ENCODE measurements around the gene RFTN2.
"Not testable (repeated sequence)": the region's sequence is repeated elsewhere in the genome, so short reads cannot be mapped to it uniquely, and the experiment has no call there.

DNA sequence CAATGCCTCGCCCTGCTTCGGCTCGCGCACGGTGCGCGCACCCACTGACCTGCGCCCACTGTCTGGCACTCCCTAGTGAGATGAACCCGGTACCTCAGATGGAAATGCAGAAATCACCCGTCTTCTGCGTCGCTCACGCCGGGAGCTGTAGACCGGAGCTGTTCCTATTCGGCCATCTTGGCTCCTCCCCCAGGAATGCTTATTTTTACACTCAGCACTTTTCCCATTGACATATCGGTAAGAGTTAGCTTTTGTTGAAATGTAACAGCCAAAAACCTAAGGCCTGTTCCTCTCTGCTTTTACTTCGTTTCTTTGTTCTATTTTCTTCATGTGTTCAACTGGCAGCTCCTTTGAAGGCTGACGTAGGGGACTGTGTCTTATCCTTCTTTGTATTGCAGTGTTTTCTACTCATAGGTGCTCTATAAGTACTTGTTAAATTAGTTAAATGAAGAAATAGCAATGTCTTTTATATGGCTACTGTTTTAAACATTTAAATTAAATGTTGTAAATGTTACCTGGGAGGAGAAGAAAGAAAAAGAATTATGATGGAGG, 34.7 kb downstream of the RFTN2 start:
- TF ChIP-seq YY1 (IDR thresholded peaks at IDR 0.05; ENCODE audit: insufficient read depth, insufficient read length); ZNF274 (IDR thresholded peaks at IDR 0.05; ENCODE audit: low read depth, low read length): not testable (repeated sequence)
